ENCODE results near the gene SUN2.

DNA sequence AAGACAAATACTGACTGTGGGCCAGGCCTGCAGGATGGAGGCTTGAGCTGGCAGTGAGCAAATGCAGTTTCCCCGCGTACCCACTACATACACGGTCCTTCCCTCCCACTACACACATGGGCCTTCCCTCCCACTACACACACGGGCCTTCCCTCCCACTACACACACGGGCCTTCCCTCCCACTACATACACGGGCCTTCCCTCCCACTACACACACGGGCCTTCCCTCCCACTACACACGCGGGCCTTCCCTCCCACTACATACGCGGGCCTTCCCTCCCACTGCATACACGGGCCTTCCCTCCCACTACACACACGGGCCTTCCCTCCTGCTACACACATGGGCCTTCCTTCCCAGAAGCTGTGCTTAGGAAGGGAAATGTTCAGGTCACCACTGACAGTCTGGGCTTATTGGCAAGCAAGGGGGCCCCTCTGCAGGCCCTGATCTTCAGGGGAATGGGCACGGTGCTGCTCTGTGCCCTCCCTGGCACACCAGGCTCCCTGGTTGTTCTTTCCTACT, 27.4 kb upstream of the SUN2 start:
- no peak for TF ChIP-seq CTCF (IDR thresholded peaks at IDR 0.05)
- no peak for TF ChIP-seq POLR2AphosphoS5 (IDR thresholded peaks at IDR 0.05; ENCODE audit: insufficient read depth in 1 of 2, low read depth in 1 of 2)
- TF ChIP-seq POLR2A (IDR thresholded peaks at IDR 0.05): no peak
